GM20431 (cell line): ENCODE data around the gene TMEM72.

Source experiments
- in situ Hi-C: fragments of 300-500 bp; cut with MseI, MboI; formaldehyde crosslinking; loops from one replicate; pipeline ENCODE4 v1.15.0; 2020; ENCODE audit warnings: low sequenced_read_pairs; ENCODE audit not compliant: unreplicated experiment

The TMEM72 gene

DNA sequence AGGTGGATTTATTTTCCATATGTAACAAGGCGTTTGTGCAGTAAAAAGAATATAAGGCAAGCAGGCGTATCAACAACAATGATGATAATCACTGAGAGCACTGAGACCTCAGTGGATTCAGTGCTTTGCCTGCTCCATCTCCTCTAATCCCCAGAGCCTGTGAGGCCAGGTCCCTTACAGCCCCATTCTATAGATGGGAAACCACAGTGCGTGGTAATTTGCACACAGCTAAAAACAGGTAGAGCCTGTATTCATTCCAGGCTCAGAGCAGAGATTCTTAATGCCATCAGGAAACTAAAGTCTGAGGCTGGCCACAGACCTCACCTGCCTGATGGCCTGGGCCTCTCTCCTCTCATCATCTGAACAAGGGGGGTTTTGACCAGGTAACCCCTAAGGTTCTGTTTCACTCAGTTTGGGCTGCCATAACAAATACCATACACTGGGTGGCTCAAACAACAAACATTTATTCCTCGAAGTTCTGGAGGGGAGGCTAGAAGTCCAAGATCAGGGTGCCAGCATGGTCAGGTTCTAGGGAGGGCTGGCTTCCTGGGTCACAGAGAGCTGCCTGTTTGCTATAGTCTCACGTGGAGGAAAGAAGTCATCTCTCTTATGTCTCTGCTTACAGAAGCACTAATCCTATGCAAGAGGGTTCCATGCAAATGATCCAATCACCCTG, 38.1 kb downstream of the TMEM72 start:
- in situ Hi-C loops: no loop called here

DNA sequence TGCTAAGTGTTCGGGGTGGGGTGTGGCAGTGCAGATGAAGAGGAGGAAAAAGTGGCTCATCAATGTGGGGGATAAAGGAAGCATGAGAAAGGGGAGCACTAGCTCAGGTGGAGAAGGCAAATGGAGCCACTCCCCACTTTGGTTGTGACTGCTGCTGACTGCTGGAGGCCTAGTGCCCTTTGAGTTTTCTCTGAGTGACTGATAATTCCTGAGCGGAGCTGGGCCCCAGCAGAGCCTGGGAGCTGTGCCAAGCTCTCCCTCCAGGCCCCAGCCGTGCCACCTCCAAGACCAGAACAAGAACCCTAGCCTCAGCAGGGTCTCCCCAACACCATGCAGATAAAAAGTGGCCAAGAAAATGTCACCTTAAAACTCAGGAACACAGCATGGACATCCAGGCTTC, 38.8 kb downstream of the TMEM72 start:
- in situ Hi-C loops: no loop called here

DNA sequence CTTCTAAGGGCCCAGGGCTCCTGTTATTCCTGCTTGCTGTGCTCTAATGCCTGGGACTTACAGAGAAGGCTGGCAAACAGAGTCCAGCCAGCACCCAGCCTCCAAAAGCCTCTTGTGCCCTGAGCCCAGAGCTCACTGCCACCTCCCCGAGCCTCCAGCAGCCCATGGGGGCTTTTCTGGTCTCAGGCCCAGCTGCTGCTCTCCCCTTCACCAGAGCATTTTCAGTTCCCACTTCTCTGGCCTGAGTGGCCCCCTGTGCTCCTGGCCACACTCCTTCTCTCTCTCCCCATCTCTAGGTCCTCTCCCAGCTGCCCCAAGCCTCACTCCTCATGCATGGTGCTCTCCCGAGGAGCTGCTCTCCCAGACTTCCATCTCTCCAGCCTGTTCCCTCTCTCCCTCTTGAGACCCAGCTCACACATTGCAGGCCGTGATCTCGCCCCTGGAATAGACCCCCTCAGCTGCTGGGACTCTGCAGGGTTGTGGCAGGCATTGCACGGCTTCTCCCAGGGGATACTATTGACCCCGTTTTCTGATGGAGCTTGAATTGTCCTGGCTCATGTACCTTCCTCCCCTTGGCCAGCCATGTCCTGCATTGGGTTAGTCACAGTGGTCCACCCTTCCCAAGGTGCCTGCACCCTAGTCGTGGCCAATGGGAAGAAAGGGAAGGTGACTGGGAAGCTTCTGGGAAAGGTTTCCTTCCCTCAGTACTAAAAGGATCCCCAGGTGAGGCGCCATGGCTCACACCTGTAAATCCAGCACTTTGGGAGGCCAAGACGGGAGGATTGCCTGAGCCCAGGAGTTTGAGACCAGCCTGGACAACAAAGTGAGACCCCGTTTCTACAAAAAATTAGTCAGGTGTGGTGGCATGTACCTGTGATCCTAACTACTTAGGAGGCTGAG, 39.4 kb downstream of the TMEM72 start:
- in situ Hi-C loops: no loop called here

DNA sequence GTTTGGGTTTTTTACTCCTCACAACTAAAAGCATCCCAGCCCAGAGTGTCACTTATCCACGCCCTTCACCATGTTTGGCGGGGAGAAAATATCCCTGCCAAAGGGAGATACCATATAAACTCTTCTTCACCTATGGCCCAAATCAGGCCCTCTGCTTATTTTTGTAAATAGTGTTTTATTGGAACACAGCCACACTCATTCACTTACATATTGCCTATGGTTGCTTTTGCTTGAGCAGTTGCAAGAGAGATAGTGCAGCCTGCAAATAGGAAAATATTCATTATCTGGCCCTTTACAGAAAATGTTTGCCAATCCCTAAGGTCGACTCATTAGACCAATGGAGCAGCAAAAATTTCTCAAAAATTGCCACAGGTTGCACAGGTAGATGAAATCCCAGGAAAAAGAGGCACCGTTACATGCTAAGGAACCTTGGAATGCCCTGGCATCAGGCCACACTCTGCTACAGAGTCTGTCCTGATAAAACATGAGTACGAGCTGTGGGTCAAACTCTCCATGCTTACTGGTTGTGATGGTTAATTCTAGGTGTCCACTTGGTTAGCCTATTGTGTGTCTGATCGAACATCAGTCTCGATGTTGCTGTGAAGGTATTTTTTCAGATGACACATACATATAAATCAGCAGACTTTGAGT, 40.6 kb downstream of the TMEM72 start:
- in situ Hi-C loops: no loop called here

DNA sequence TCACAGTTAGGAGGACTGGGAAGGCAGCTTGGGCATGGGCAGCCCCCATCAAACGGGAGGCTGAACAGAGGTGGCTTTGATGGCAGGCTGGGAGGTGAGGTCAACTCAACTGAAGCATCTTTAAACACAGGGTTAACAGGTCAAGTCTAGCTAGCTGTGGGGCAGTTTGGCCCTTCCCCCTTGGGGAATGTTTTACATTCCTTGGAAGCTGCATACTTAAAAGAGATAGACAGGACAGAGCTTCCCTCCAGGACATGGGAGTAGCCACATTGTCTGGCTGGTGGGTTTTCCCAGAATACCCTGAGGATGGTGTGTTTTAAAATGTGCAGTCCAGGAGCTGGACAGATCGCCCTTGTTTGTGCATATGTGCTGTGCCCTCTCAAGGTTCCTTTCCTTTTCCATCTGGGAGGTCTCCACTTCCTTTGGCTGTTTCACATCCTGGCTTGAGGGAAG, 41.7 kb downstream of the TMEM72 start:
- in situ Hi-C loops: no loop called here

DNA sequence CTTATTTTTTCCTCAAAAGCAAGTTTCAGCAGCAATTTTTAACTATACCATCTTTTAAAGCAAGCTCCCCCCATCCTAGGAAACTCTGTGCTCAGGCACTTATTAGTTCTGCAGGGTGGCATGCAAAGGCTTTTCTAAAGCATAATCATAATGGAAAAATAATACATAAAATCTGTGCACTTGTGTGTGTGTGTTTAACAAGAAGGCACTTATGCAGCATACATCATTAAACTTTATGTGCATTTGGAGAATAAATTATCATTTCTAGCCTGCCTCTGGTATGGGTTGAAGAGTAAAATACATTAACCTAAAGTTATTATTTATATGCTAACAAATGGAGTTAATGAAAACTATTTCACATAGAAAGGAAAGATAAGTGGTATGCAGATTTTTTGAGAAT, 42.9 kb downstream of the TMEM72 start:
- in situ Hi-C loops: no loop called here

DNA sequence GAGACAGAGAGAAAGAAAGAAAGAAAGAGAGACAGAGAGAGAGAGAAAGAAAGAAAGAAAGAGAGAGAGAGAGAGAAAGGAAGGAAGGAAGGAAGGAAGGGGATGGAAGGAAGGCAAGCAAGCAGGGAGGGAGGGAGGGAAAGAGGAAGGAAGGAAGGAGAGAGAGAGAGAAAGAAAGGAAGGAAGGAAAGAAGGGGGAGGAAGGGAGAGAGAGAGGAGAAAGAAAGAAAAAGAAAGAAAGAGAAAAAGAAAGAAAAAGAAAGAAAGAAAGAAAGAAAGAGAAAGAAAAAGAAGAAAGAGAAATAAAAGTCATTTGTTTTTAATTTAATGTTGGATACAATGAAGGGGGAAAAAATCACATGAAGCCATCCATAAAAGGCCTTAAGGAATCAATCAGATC, 43.8 kb downstream of the TMEM72 start:
- in situ Hi-C loops: no loop called here

DNA sequence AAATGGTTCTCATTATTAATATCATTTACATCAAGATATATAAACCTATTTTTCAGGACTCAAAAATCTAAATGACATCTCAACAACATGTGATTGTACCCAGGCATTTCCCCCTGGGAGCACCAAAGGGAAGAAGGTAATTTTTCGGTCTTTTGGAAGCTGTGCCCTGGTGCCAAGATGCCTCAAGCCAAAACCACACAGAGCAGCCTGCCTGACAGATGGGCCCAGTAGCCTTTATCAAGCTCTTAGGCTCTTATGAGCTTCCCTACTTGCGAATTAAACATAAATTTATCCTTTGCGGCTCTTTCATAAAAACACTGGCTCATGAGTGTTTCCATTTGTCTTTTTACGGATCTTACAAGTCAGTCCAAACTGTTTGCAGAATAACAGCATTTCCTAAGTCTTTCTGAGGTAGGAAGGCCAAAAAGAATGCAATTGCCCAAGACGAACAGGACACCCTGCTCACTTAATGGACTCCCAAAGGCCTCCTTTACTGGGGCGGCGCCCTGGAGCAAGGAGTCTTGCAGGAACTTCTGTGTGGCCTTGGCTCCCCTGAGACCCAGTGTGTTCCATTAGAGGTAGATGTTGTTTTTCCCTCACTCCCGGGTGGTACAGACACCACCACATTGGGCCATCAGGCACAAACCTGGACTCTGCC, 44.4 kb downstream of the TMEM72 start:
- in situ Hi-C loops: no loop called here

DNA sequence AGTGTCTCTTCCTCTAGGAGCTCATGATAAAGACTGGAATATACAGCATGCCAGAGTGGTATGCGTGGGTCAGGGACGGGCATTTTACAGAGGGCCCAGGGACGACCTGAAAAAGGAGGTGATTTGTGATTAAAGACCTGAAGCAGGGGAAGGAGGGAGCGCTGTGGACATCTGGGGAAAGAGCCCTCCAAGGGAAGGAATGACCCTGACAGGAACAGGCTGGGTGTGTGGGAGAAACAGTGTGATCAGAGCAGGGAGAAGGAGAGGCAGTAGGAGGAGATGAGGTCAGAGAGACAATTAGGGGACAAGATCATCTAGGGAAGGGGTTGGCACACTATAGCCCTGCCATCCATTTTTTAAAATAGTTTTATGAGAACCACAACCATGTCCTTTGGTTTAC, 45.1 kb downstream of the TMEM72 start:
- in situ Hi-C loops: no loop called here

DNA sequence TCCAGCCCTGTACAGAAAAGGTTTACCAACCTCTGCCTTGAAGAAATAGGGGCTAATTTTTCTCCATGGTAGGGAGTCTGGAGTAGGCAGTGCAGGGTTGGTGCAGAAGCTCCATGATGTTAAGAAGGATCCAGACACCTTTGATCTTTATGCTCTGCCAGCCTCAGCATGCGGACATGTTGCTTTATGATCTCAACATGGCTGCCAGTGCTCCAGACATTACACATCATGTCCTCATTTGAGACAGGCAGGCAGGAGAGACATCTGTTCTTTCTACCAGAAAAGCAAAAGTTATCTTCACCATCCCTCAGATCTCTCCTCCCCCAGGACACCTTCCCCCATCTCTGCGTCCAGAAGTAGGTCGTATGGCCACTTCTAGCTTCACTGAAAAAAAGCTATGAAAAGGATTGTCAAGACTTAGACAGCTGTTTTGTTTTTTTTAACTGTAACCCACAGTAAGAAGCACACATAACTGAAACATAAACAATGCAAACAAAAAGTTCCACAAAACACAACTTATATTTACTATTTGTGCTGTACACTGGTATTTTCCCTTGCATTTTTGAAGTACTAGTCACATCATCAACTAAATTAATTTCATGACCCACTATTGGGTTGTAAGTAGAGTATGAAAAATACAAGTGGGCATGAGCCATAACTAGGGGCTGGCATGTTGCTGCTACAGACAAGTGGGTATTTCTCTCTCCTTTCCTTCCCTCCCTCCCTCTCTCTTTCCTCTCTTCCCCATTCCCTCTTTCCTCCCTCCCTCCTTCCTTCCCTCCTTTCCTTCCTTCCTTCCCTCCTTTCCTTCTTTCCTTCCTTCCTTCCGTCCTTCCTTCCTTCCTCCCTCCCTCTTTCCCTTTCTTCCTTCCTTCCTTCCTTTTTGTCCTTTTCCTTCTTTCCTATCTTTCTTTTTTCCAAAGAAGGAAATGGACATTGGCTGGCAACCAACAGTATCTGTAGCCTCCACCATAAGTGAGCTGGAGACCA, 45.9 kb downstream of the TMEM72 start:
- in situ Hi-C loops: no loop called here

DNA sequence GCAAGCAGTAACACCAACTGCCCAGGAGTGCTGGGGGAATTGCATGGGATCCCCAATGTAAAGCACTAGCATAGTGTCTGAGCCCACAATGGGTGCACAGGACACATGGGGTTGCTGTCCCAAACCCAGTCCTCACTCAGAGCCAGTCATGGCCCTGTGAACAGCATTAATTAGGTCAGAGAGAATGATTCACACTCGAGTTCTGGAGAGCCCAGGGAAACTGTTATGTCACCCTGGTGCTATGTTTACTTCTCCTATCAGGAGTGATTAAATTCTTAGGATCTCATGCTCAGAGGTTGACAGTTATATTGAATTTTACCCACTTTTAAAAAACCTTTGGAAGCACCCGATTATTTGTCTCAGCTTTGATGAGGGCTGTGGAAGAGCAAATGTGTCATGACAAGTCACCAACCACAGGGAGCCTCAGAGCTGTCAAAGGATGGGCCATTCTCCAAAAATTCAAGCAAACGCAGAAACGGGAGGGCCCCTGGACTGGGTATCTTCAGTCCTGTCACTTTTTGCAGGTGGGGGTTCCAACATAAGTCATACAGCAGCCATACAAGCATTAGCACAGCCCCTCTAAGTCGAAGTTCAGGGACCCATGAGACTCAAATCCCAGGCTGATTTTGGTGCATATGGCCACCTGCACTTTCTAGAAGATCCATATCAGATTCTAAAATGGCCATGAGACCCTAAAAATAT, 47.2 kb downstream of the TMEM72 start:
- in situ Hi-C loops: no loop called here

DNA sequence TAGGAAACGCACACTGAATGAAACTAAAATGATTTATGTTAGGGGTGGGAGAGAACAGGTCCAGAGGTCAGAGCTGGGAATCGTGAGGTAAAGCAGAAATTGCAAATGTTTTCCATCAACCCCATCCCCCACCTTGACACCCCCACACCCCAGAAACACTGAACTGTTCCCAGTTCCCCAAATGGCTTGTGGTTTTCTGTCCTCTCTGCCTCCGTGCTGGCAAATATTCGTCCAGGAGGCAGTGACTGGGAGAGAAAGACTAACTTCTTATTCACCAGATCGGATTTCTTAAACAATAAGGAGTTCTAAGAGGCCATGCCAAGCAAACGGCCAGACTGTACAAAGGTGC, 47.7 kb downstream of the TMEM72 start:
- in situ Hi-C loops: no loop called here

DNA sequence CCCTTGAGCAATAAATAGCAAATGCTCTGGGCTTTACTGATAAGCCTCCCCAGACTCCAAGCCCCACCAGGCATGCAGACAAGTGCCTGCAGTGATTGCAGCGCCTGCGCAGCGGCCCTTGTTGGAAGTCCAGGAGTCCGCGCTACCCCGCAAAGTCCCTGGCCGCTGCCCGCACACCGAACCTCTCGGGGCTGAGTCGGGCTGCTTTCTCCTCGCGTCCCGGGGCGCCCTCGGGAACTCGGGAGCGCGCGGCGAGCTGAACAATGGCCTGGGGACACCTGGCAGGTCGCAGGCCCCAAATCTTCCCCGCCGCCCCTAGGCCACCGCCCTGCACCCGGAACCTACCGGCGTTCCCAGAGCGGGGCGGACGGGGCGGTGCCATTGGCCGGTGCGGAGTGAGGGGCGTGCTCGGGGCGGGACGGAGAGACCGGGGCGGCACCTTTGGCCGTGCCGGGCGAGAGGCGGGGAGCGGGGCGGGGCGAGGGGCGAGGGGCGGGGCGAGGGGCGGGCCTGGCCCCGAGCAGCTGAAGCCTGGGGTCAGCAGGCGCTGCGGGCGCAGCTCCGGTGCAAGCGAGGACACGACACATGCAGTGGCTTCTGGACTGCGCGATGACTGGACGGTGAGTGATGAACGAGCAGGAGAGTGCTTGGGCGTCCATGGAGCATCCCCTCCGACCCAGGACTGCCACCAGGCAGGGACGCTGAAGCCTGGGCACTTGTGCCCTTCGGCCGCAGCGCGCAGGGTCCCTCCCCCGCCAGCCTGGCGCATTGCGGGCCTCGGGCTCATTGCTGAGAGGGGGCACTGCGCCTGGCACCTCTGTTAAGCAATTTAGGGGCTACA, 48.3 kb downstream of the TMEM72 start, which contains the start of gene RASSF4:
Gene RASSF4, plus strand, starts transcription at position 556 of the 841 bp plus-strand sequence. CDS start 10,401 bp downstream, outside the sequence.
- in situ Hi-C loops: no loop called here

DNA sequence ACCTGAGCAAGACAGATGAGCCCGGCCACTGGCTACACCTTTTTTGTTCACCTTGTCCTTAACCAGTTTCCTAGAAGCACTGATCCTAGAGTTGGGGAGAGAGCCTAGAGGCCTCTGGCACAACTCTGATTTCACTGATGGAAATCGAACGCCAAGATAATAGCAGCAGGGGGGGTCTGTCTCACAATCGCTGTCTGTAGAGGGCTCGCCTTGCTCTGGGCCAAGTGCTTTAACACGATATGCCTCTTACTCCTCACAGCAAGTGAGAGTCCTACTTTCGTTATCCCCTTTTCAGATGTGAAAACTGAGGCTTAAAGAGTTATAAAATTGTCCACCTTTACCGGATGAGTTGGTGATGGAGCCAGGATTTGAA, 48.9 kb downstream of the TMEM72 start:
- in situ Hi-C loops: no loop called here

DNA sequence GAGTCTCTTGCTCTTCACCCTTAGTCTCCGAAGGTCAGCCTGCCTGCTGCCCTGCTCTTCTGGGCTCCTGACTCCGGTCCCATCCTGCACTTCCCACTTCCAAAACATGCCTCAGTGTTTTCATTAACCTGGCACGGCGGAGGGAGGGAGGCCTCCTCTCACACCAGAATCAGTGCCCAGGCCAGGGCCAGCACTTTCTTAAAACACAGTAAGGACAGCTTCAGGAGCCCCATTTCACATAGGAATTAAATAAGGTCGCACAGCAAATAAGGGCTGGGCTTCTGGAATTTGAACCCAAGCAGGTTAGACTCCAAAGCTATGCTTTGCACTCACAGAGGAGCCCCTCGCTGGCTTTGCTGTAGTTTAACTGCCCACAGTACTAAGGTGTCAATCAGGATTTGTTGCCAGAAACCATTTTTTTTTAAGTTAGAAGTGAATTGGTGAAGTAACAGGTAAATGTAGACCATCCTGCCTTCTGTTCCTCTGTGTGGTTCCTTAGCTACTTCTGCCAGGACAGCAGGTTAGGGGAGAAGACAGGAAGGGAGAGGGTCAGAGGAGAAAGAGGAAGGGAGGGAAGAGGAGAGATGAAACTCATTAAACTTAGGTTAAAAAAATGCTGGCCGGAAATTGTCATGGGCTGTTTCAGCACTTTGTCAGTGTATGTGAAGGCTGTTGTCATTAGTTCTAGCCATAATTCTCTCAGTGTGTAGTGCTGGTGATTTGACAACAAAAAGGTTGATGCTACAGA, 49.5 kb downstream of the TMEM72 start:
- in situ Hi-C loops: no loop called here

DNA sequence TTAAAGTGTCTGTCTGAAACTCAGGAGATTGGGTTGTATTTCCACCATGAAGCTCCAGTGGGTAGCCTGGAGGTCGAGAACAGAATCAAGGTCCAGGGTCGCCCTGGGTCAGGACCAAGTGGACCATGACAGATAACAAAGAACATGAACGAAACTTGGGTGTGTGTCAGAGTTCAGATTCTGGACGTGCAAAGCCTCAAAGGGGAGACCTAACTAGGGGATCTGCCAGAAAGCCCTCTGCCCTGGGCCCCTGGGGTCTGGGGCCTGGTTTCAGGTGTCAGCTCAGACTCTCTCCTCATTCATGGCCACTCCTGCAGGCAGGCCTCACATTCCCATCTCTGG, 50.1 kb downstream of the TMEM72 start:
- in situ Hi-C loops: no loop called here
